NT2/D1 (cell line): ENCODE results near the gene EID2B.

ENCODE experiments used
- SUZ12 ChIP-seq: IDR thresholded peaks from 2 replicates; pipeline ENCODE4 v1.6.1; 2011; ENCODE audit not compliant: insufficient read length, insufficient read depth; ENCODE audit errors: extremely low read depth
- YY1 ChIP-seq: IDR thresholded peaks from 2 replicates; pipeline ENCODE4 v1.6.1; 2011; ENCODE audit not compliant: insufficient read length, insufficient read depth
- ZNF274 ChIP-seq: IDR thresholded peaks from 2 replicates; pipeline ENCODE4 v1.6.1; 2011; ENCODE audit warnings: mild to moderate bottlenecking, low read depth, low read length

DNA sequence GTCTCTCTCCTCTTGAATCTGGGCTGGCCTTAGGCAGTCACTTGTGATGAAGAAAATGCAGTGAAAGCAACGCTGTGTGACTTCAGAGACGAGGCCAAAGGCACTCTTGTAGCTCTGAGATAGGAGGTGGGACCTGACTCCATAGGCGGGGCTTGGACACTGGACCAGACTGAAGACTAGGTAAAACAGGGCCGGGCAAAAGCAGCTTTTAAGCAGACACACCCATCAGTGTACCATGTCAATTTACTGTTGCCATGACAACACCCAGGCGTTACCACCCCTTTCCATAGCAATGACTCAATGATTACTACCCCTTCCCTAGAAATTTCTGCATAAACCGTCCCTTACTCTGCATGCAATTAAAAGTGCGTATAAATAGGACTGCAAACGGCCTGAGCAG, 13.9 kb upstream of the EID2B start:
- TF ChIP-seq YY1 (no peak), SUZ12 (no peak), ZNF274 (no peak)
